CD14-positive monocyte (primary cell): ENCODE results near the gene TMEM45A. TPM values are rescaled to one million over a fixed set of nuclear protein-coding genes. Genes with fewer than 3 reads are reported as not detected.

Source experiments
- DNase-seq, 3 donors: peaks; one replicate each; pipeline ENCODE4 v3.0.0-alpha.2; 2011 to 2022
- H2AFZ ChIP-seq: 2 replicates; pipeline ENCODE4 v1.6.0; 2012; ENCODE audit warnings: mild to moderate bottlenecking, low read depth, low read length, inconsistent platforms; ENCODE audit not compliant: insufficient read depth, poor library complexity, severe bottlenecking
- H3K27ac ChIP-seq, 2 donors: 1 replicate in 1 of 2; 2 replicates in 1 of 2; pipeline ENCODE4 v1.5.1; 2012 to 2013; ENCODE audit warnings: low read length in 2 of 2, control low read depth in 1 of 2, inconsistent platforms in 1 of 2, low read depth in 1 of 2, mild to moderate bottlenecking in 1 of 2
- H3K27me3 ChIP-seq, 2 donors: one replicate each; pipeline versions ENCODE4 v1.6.0 to v1.6.1; 2011 to 2013; ENCODE audit warnings: low read length in 2 of 2; ENCODE audit not compliant: control insufficient read depth in 2 of 2, insufficient read depth in 2 of 2
- H3K36me3 ChIP-seq, 2 donors: replicated peaks in 1 of 2; 1 replicate in 1 of 2; 2 replicates in 1 of 2; pipeline versions ENCODE4 v1.5.1 to v1.6.1; 2012 to 2013; ENCODE audit warnings: low read length in 2 of 2, control low read depth in 1 of 2, inconsistent platforms in 1 of 2, mild to moderate bottlenecking in 1 of 2; ENCODE audit not compliant: insufficient read depth in 2 of 2, control insufficient read depth in 1 of 2
- H3K4me1 ChIP-seq, 2 donors: 1 replicate in 1 of 2; 2 replicates in 1 of 2; pipeline versions ENCODE4 v1.5.1 to v1.6.1; 2012 to 2013; ENCODE audit warnings: low read length in 2 of 2, control low read depth in 1 of 2, inconsistent platforms in 1 of 2, mild to moderate bottlenecking in 1 of 2, moderate library complexity in 1 of 2; ENCODE audit not compliant: insufficient read depth in 2 of 2, control insufficient read depth in 1 of 2
- H3K4me2 ChIP-seq: replicated peaks from 2 replicates; pipeline ENCODE3; 2012; ENCODE audit warnings: low read length, moderate library complexity, mild to moderate bottlenecking; ENCODE audit not compliant: poor library complexity, severe bottlenecking; ENCODE audit errors: extremely low read depth
- H3K4me3 ChIP-seq, 3 experiments: fragments of 200-600 bp in 1 of 3; sonication (generic) in 1 of 3; replicated peaks in 1 of 3; 1 replicate in 2 of 3; 2 replicates in 1 of 3; pipeline ENCODE4 v1.5.1; 2011 to 2013; ENCODE audit warnings: low read length in 3 of 3, mild to moderate bottlenecking in 3 of 3, control low read depth in 2 of 3, low read depth in 2 of 3, inconsistent platforms in 1 of 3, moderate library complexity in 1 of 3
- H3K79me2 ChIP-seq: 2 replicates; pipeline ENCODE4 v1.6.0; 2012; ENCODE audit warnings: mild to moderate bottlenecking, control low read depth, inconsistent platforms, low read length, moderate library complexity; ENCODE audit not compliant: insufficient read depth
- H3K9ac ChIP-seq: 2 replicates; pipeline ENCODE4 v1.6.0; 2017; ENCODE audit warnings: low read length, mild to moderate bottlenecking; ENCODE audit not compliant: insufficient read depth, poor library complexity, severe bottlenecking
- H3K9me3 ChIP-seq, 2 donors: replicated peaks in 1 of 2; 1 replicate in 1 of 2; 2 replicates in 1 of 2; pipeline versions ENCODE4 v1.5.1 to v1.6.1; 2012 to 2013; ENCODE audit warnings: low read length in 2 of 2, control low read depth in 1 of 2; ENCODE audit not compliant: control insufficient read depth in 1 of 2, insufficient read depth in 1 of 2
- H4K20me1 ChIP-seq: 2 replicates; pipeline ENCODE4 v1.6.0; 2012; ENCODE audit warnings: mild to moderate bottlenecking, low read length, control low read depth, moderate library complexity; ENCODE audit not compliant: insufficient read depth
- H3K27ac Mint-ChIP-seq, 7 donors: one replicate each; pipeline ENCODE4 v1.8.0; 2020; ENCODE audit warnings: mild to moderate bottlenecking in 7 of 7, mixed read lengths in 7 of 7, moderate library complexity in 6 of 7, inconsistent platforms in 2 of 7
- H3K27me3 Mint-ChIP-seq, 3 donors: one replicate each; pipeline ENCODE4 v1.8.0; 2021 to 2022; ENCODE audit warnings: low read depth in 3 of 3, mild to moderate bottlenecking in 3 of 3, mixed read lengths in 3 of 3, moderate library complexity in 3 of 3, inconsistent platforms in 1 of 3
- H3K36me3 Mint-ChIP-seq, 2 donors: one replicate each; pipeline ENCODE4 v1.8.0; 2020; ENCODE audit warnings: mixed read lengths in 2 of 2, inconsistent platforms in 1 of 2, mild to moderate bottlenecking in 1 of 2
- H3K4me1 Mint-ChIP-seq: one replicate; pipeline ENCODE4 v1.8.0; 2020; ENCODE audit warnings: mild to moderate bottlenecking, mixed read lengths
- H3K4me3 Mint-ChIP-seq, 2 donors: one replicate each; pipeline ENCODE4 v1.8.0; 2020; ENCODE audit warnings: mild to moderate bottlenecking in 2 of 2, mixed read lengths in 2 of 2, moderate library complexity in 1 of 2
- H3K9me3 Mint-ChIP-seq, 7 donors: one replicate each; pipeline ENCODE4 v1.8.0; 2020 to 2022; ENCODE audit warnings: mixed read lengths in 7 of 7, mild to moderate bottlenecking in 6 of 7, moderate library complexity in 6 of 7, inconsistent platforms in 2 of 7
- CTCF ChIP-seq: fragments of 200-600 bp; IDR thresholded peaks from one replicate; pipeline ENCODE4 v1.8.0; 2022; ENCODE audit warnings: antibody characterized with exemption, mild to moderate bottlenecking
- WGBS: methylation state at CpG from one replicate; pipeline ENCODE4 v1.1.5; 2013; ENCODE audit warnings: missing lambda C conversion rate; ENCODE audit not compliant: insufficient coverage; 5-methylcytosine and 5-hydroxymethylcytosine counted together
- intact Hi-C, 2 donors: fragments of 100-400 bp; cut with micrococcal nuclease; formaldehyde crosslinking; loops; one replicate each; pipeline versions ENCODE4 v1.15.0 to v1.15.1; 2023
- polyA plus RNA-seq, 3 donors: library from polyadenylated mRNA; depleted of rRNA in 1 of 3; unstranded in 2 of 3; stranded (reverse) in 1 of 3; fragments of 300-500 nt in 2 of 3; fragments of >200 nt in 1 of 3; fragmentation: Illumina TruSeq in 2 of 3; gene quantifications; 1 replicate in 2 of 3; 2 replicates in 1 of 3; pipeline ENCODE4 v1.2.3, GENCODE V29; 2012 to 2021

TMEM45A gene
- polyA plus RNA-seq, 3 donors = 0.03 to 1.5 (median 0.97) TPM

GRCh38 chr3:100558233-100558632 is 65.8 kb downstream of the TMEM45A start:
- Histone ChIP-seq H3K9me3 (peaks cover 0 to 4% of the 10 kb centered on the region in 2 donors), H3K4me1 (peaks cover 19 to 25% of the 10 kb centered on the region in 2 donors), H3K4me2 (no peak overlapping the region), H3K9ac (no peak overlapping the region), H3K27me3 (no peaks in the 10 kb centered on the region), H3K27ac (no peak overlapping the region), H3K79me2 (no peaks in the 10 kb centered on the region), H4K20me1 (no peaks in the 10 kb centered on the region), H3K36me3 (no peaks in the 10 kb centered on the region), H2AFZ (no peak overlapping the region), H3K4me3 (no peak overlapping the region)
- Mint-ChIP-seq H3K4me3 (no peak overlapping the region), H3K27ac (no peak overlapping the region), H3K36me3 (peaks cover 4 to 5% of the 10 kb centered on the region in 2 donors), H3K27me3 (peaks cover 0 to 1% (median 0%) of the 10 kb centered on the region in 3 donors), H3K4me1 (peaks cover 27% of the 10 kb centered on the region), H3K9me3 (peaks cover 0 to 8% (median 5%) of the 10 kb centered on the region in 7 donors)
- intact Hi-C loops = no loop called here
- TF ChIP-seq CTCF = no peak
- no peak for DNase-seq
- WGBS = 82% methylated on average over 2 of the region's 7 CpGs

GRCh38 chr3:100560426-100560825 is 68.0 kb downstream of the TMEM45A start:
- Histone ChIP-seq H3K9me3 (peaks cover 0 to 4% of the 10 kb centered on the region in 2 donors), H3K27ac (no peak overlapping the region), H3K4me2 (no peak overlapping the region), H3K36me3 (no peaks in the 10 kb centered on the region), H3K79me2 (no peaks in the 10 kb centered on the region), H3K9ac (no peak overlapping the region), H2AFZ (no peak overlapping the region), H3K4me1 (peaks cover 26 to 38% of the 10 kb centered on the region in 2 donors), H4K20me1 (no peaks in the 10 kb centered on the region), H3K27me3 (no peaks in the 10 kb centered on the region), H3K4me3 (no peak overlapping the region)
- H3K4me3 Mint-ChIP-seq = no peak overlapping the region
- no peak overlapping the region for H3K27ac Mint-ChIP-seq
- no peak for TF ChIP-seq CTCF
- H3K36me3 Mint-ChIP-seq = peaks cover 3 to 4% of the 10 kb centered on the region in 2 donors
- WGBS = no CpG with 5 or more reads among the region's 4 CpGs
- peaks cover 37% of the 10 kb centered on the region for H3K4me1 Mint-ChIP-seq
- peaks cover 0 to 1% (median 0%) of the 10 kb centered on the region in 3 donors for H3K27me3 Mint-ChIP-seq
- peaks cover 0 to 8% (median 5%) of the 10 kb centered on the region in 7 donors for H3K9me3 Mint-ChIP-seq
- no peak for DNase-seq
- intact Hi-C loops = no loop called here
